Rectal smooth muscle tissue (tissue), 1 donor: ENCODE measurements around the gene RBKS.

Source experiments
- H3K27ac ChIP-seq: one replicate; pipeline ENCODE4 v1.7.0; 2013; ENCODE audit warnings: low read depth, low read length, inconsistent platforms
- H3K27me3 ChIP-seq: one replicate; pipeline ENCODE4 v1.7.0; 2013; ENCODE audit warnings: low read length; ENCODE audit not compliant: control insufficient read depth, insufficient read depth
- H3K36me3 ChIP-seq: one replicate; pipeline ENCODE4 v1.7.0; 2013; ENCODE audit warnings: low read length; ENCODE audit not compliant: control insufficient read depth, insufficient read depth
- H3K4me1 ChIP-seq: one replicate; pipeline ENCODE4 v1.7.0; 2013; ENCODE audit warnings: low read length; ENCODE audit not compliant: control insufficient read depth, insufficient read depth
- H3K4me3 ChIP-seq: one replicate; pipeline ENCODE4 v1.7.0; 2013; ENCODE audit warnings: low read length
- H3K9ac ChIP-seq: one replicate; pipeline ENCODE4 v1.7.0; 2013; ENCODE audit warnings: low read length

The RBKS gene

DNA sequence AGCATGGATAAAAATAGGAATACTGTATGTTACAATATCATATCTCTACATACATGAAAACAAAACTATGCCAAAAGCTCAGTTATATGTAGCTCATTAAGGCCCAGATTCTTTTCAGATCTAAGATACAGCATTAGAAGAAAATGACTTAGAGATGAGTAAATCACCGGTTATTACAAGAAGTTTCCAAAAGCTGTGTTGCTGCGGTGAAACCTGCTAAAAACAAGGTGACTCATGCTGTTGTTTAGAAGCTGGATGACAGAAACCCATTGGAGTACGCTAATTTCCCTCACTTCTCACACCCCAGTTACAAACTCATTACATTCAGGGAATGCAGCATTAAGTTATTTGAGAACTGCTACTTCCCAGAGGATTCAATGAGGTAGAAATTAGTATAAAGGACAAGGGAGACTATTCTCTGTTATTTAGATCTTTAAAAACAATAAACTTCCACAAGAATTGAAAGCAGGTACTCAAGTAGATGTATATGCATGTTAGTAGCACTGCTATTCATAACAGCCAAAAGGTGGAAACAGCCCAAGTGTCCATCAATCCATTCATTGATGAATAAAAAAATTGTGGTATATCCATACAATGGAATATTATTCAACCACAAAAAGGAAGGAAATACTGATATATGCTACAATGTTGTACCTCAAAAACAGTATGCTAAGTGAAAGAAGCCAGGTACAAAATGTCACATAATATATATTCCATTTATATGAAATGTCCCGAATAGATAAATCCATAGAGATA, 32.6 kb downstream of the RBKS start:
- Histone ChIP-seq H3K9ac (no peak overlapping the region), H3K4me3 (no peak overlapping the region), H3K27me3 (no peaks in the 10 kb centered on the region), H3K4me1 (no peaks in the 10 kb centered on the region), H3K27ac (no peak overlapping the region), H3K36me3 (no peaks in the 10 kb centered on the region)

DNA sequence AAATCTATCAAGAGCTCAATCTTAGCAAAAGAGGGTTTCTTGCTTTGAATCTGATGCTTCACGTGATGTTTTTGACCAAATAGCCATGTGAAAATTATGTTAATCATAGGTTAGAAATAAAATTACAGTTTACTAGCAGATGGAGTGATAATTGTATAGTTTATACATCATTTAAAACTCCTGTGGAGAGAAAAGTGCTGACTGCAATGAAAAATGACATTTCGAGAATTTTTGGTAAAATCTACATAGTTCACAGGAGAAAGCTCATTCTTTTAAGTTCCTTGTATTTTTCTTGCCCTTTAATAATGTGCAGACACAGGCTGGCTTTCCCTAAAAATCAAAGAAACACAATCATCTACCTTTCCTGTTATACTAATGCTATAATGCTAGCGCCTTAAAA, 33.2 kb downstream of the RBKS start:
- Histone ChIP-seq H3K27me3 (no peaks in the 10 kb centered on the region), H3K9ac (no peak overlapping the region), H3K36me3 (no peaks in the 10 kb centered on the region), H3K4me3 (no peak overlapping the region), H3K4me1 (no peaks in the 10 kb centered on the region), H3K27ac (no peak overlapping the region)

GRCh38 chr2:27856386-27856785, 33.8 kb downstream of the RBKS start:
- Histone ChIP-seq H3K27ac (no peak overlapping the region), H3K9ac (no peak overlapping the region), H3K27me3 (no peaks in the 10 kb centered on the region), H3K4me3 (no peak overlapping the region), H3K4me1 (no peaks in the 10 kb centered on the region), H3K36me3 (no peaks in the 10 kb centered on the region)

DNA sequence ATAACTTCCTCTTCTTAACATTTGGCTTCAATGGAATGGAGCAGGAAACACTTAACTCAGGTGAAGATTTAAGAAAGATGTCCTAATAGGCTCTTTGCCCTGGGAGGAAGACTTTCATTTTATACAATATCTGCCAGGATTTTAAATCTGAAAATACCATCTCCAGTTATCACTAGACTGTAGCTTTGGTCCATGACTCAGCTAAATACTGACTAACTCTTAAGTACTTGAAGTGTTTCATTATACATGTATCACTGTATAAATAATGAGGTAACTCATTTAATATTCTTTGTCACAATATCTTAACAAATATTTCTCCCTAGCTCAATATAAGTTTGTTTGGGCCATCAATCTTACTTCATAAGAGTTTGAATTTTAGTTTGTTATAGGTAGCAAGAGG, 34.7 kb downstream of the RBKS start:
- no peak overlapping the region for H3K27ac ChIP-seq

GRCh38 chr2:27854229-27854862, 35.8 kb downstream of the RBKS start:
- no peaks in the 10 kb centered on the region for H3K36me3 ChIP-seq
- H3K27ac ChIP-seq: no peak overlapping the region

More for the DNA sequence above, 34.7 kb downstream of the RBKS start:
- no peaks in the 10 kb centered on the region for H3K36me3 ChIP-seq
- H3K4me3 ChIP-seq: no peak overlapping the region
- H3K27me3 ChIP-seq: no peaks in the 10 kb centered on the region
- H3K9ac ChIP-seq: no peak overlapping the region
- no peaks in the 10 kb centered on the region for H3K4me1 ChIP-seq

GRCh38 chr2:27852691-27853090, 37.5 kb downstream of the RBKS start:
- Histone ChIP-seq H3K36me3 (no peaks in the 10 kb centered on the region), H3K27me3 (no peaks in the 10 kb centered on the region), H3K9ac (no peak overlapping the region), H3K27ac (no peak overlapping the region), H3K4me3 (no peak overlapping the region), H3K4me1 (no peaks in the 10 kb centered on the region)

More at GRCh38 chr2:27854229-27854862, 35.8 kb downstream of the RBKS start:
- Histone ChIP-seq H3K27me3 (no peaks in the 10 kb centered on the region), H3K9ac (no peak overlapping the region), H3K4me3 (no peak overlapping the region), H3K4me1 (no peaks in the 10 kb centered on the region)

DNA sequence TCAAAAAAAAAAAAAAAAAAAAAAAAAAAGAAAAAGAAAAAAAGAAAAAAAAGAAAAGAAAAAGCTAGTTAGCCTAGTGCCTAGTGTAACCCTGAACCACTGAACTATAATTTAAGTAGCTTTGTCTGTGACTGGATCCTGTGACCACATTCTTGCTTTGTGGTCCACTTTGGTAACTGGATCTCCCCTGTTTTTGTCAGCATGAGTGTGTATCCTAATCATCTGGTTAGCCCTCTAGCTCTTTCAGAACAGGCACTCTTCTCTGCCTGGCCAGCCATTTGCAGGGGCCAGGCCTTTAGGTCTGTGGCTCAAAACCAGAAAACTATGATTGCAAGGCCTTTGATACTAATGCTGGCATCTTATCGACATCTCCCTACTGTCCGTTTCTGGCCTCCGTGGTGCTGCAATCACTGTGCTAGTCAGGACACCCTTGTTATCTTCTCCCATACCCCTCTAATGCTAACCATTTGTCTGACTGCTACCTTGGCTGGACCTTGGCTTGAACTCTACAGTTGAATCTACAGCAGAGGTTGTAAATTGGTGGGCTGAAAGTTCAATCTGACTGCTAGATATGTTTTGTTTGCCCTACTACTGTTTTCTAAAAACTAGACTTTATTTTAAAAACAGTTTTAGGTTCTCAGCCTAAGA, 40.5 kb downstream of the RBKS start:
- peaks cover 4% of the 10 kb centered on the region for H3K4me1 ChIP-seq
- no peaks in the 10 kb centered on the region for H3K36me3 ChIP-seq
- no peak overlapping the region for H3K27ac ChIP-seq
- no peak overlapping the region for H3K9ac ChIP-seq
- no peaks in the 10 kb centered on the region for H3K27me3 ChIP-seq
- no peak overlapping the region for H3K4me3 ChIP-seq

- H3K4me3 ChIP-seq: no peak overlapping the region
- H3K36me3 ChIP-seq: no peaks in the 10 kb centered on the region
- H3K9ac ChIP-seq: no peak overlapping the region
- peaks cover 4% of the 10 kb centered on the region for H3K4me1 ChIP-seq
- H3K27ac ChIP-seq: no peak overlapping the region
- no peaks in the 10 kb centered on the region for H3K27me3 ChIP-seq
Measured at GRCh38 chr2:27847333-27847732, 42.9 kb downstream of the RBKS start.

DNA sequence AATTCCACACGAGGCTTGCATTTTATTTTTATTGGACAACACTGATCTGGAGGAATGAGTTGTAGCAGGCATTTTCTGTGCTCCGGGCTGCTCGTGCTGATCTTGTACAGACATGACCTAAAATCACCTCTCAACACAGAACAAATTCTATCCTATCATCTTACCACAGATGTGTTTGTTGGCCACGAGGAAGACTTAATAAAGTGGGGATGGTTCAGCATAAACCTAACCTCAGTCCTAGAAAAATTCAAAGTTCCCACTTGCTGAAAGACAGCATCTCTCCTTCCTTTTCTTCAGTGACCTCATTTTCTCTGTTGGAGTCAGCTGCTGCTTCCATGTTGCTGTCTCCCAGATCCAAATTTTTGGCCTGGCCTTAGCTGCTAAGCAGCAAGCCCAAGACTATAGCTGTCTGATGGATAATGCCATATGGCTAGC, 45.3 kb downstream of the RBKS start:
- H3K4me1 ChIP-seq: peaks cover 4% of the 10 kb centered on the region
- no peak overlapping the region for H3K9ac ChIP-seq
- H3K27ac ChIP-seq: peak overlapping the region; percentile 69
- no peak overlapping the region for H3K4me3 ChIP-seq
- H3K36me3 ChIP-seq: no peaks in the 10 kb centered on the region
- no peaks in the 10 kb centered on the region for H3K27me3 ChIP-seq

DNA sequence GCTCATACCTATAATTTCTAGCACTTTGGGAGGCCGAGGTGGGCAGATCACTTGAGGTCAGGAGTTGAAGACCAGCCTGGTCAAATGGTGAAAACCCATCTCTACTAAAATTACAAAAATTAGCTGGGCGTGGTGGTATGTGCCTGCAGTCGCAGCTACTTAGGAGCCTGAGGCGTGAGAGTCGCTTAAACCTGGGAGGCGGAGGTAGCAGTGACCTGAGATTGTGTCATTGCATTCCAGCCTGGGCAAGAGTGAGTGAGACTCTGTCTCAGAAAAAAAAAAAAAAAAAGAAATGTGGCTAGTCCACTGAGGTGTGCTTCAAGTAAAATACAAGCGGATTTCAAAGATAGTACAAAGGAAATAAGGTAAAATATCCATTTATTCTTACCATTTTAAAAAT, 46.2 kb downstream of the RBKS start:
- Histone ChIP-seq H3K27ac (no peak overlapping the region), H3K27me3 (no peaks in the 10 kb centered on the region), H3K9ac (no peak overlapping the region)

DNA sequence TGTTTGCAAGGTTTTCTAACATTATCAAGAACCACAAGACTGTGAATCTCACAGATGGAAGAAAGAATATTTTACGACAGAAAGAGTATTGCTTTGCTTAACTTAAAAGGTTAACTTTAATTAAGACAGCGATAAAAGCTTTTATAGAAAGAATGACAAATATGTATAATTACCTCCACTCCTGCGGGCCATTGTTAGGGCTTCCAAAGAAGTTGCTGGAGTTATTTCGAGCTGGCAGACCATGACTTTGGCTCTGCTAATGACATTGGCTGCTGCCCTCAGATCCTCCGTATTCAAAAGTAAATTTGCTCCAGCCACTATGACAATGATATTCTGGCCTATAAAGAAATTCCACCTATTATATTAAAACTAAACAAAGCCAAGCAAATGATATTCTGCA, 47.3 kb downstream of the RBKS start:
- no peak overlapping the region for H3K9ac ChIP-seq

More for the DNA sequence above, 46.2 kb downstream of the RBKS start:
- H3K36me3 ChIP-seq: no peaks in the 10 kb centered on the region
- H3K4me1 ChIP-seq: peaks cover 4% of the 10 kb centered on the region
- H3K4me3 ChIP-seq: no peak overlapping the region

DNA sequence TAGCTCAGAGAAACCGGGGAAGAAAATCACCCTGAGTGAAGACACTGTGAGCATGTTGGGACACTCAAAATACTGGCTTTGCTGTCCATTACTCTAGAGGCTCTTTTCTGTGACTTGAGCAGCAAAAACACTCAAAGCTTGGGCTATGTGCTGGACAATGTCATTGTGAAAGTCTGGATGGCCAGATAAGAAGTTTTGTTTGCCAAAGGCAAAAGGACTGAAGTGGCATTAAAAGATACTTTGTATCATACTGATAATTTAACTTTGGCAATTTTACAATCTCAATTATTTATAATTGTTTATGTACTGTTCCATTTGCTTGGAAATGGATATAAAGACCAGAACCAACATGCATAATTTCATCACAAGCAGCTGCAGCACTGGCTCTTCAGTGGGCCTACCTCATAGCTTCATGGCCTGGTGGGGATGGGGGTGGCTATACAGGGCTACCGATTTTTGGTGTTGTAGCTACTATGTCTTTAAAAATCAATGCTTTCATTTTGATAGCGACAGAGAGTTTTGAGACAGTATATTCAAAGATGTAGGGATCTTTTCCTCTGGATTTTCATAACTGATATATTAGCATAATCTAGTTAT, 51.1 kb downstream of the RBKS start:
- no peaks in the 10 kb centered on the region for H3K27me3 ChIP-seq
- H3K4me3 ChIP-seq: no peak overlapping the region
- no peak overlapping the region for H3K9ac ChIP-seq
- H3K27ac ChIP-seq: no peak overlapping the region
- no peaks in the 10 kb centered on the region for H3K4me1 ChIP-seq
- H3K36me3 ChIP-seq: no peaks in the 10 kb centered on the region

More for the DNA sequence above, 47.3 kb downstream of the RBKS start:
- no peak overlapping the region for H3K4me3 ChIP-seq
- no peak overlapping the region for H3K27ac ChIP-seq
- no peaks in the 10 kb centered on the region for H3K27me3 ChIP-seq
- peaks cover 4% of the 10 kb centered on the region for H3K4me1 ChIP-seq
- H3K36me3 ChIP-seq: no peaks in the 10 kb centered on the region
